ENCODE measurements around the gene CFAP45.

The CFAP45 gene

GRCh38 chr1:159930634-159931033 lies 30.7 kb upstream of the CFAP45 start:
- TF ChIP-seq CTCF (IDR thresholded peaks at IDR 0.05; ENCODE audit: insufficient read depth, low read depth, low read length, missing control alignments): no peak
- H3K4me3 ChIP-seq (ENCODE audit: low read depth, low read length): no peak overlapping the region
- no peak for DNase-seq (ENCODE audit: low read depth)

- no peak for TF ChIP-seq CTCF (IDR thresholded peaks at IDR 0.05; ENCODE audit: insufficient read depth, low read depth, low read length, missing control alignments)
- H3K4me3 ChIP-seq (ENCODE audit: low read depth, low read length): no peak overlapping the region
- no peak for DNase-seq (ENCODE audit: low read depth)
These were observed 30.3 kb upstream of the CFAP45 start for GRCh38 chr1:159930216-159930615.

DNA sequence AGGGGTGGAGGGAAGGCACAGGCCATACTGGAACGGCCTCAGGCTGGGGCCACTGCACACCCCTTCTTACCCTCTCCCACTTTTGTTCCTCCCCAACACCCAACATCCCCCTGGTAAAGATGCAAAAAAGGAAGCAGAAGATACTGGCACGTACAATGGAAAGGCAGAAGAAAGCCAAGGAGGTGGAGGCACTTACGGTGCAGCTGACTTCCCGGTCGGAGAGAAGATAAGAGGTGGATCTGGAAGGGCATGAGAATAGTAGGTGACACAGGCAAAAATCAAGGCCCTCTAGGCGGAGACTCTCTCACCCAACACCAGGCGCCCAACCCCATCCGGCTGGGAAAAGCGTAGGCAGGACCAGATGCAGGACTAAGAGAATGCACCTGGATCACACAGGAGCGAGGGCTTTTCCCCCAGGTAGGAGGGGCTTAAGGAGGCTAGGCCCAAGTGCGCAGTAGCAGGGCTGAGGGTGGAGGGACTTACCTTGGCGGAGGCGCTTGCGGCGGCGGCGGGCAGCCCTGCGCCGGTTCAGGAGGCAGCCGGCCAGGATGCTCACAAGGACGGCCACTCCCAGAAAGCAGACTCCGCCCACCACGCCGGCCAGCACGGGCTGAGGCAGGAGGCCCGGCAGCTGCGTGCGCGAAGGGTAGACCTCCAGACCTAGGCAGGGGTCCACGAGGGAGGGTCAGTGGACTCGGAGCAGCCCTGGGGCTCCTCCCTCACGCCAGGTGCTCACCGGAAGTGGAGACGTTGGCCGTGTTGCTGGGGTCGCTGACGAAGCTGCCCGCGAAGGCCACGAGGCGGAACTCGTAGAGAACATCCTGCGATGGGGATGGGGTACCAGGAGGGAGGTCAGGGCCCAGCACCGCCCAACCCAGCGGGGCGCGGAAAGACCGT lies 29.4 kb upstream of the CFAP45 start:
- no peak for TF ChIP-seq CTCF (IDR thresholded peaks at IDR 0.05; ENCODE audit: insufficient read depth, low read depth, low read length, missing control alignments)
- DNase-seq (ENCODE audit: low read depth): no peak
- H3K4me3 ChIP-seq (ENCODE audit: low read depth, low read length): no peak overlapping the region

DNA sequence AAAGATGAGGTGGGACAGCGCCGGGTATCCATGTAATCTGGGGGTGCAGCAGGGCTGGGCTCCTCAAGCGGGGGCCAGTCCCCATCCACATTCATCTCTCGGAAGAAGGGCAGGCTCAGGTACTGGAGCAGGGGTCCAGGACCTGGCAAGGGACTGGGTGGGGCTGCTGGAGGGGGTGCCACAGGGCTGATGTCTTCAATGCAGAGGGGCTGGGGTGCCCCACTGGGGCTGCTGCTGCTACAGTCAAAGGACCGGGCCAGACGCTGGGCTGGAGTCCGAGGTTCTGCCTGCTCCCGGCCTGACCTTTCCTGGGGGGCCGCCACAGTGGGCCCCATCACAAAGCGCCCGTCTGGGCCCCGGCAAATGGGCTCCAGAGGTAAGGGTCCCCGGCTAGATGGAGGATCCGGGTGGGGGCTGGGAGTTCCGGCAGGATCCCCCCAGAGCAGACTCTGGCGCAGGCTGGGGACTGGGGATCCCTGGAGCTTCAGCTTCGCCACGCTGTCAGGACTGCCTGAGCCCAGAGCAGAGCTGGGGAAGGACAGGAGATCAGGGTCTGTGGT lies 28.6 kb upstream of the CFAP45 start:
- DNase-seq (ENCODE audit: low read depth): no peak
- H3K4me3 ChIP-seq (ENCODE audit: low read depth, low read length): no peak overlapping the region
- TF ChIP-seq CTCF (IDR thresholded peaks at IDR 0.05; ENCODE audit: insufficient read depth, low read depth, low read length, missing control alignments): no peak

- no peak for DNase-seq (ENCODE audit: low read depth)
- H3K4me3 ChIP-seq (ENCODE audit: low read depth, low read length): no peak overlapping the region
- TF ChIP-seq CTCF (IDR thresholded peaks at IDR 0.05; ENCODE audit: insufficient read depth, low read depth, low read length, missing control alignments): no peak
These were observed 28.0 kb upstream of the CFAP45 start for GRCh38 chr1:159927849-159928431.

- TF ChIP-seq CTCF (IDR thresholded peaks at IDR 0.05; ENCODE audit: insufficient read depth, low read depth, low read length, missing control alignments): no peak
- no peak overlapping the region for H3K4me3 ChIP-seq (ENCODE audit: low read depth, low read length)
- DNase-seq (ENCODE audit: low read depth): no peak
These were observed 27.4 kb upstream of the CFAP45 start for GRCh38 chr1:159927211-159927848.

All from GM12865 (cell line).